ENCODE measurements around the gene SLC25A44. TPM values are rescaled to one million over a fixed set of nuclear protein-coding genes. Genes with fewer than 3 reads are reported as not detected.

Gene SLC25A44
- total and polyA plus RNA-seq, 4 donors: 8.6 to 18.6 (median 12.9) TPM

DNA sequence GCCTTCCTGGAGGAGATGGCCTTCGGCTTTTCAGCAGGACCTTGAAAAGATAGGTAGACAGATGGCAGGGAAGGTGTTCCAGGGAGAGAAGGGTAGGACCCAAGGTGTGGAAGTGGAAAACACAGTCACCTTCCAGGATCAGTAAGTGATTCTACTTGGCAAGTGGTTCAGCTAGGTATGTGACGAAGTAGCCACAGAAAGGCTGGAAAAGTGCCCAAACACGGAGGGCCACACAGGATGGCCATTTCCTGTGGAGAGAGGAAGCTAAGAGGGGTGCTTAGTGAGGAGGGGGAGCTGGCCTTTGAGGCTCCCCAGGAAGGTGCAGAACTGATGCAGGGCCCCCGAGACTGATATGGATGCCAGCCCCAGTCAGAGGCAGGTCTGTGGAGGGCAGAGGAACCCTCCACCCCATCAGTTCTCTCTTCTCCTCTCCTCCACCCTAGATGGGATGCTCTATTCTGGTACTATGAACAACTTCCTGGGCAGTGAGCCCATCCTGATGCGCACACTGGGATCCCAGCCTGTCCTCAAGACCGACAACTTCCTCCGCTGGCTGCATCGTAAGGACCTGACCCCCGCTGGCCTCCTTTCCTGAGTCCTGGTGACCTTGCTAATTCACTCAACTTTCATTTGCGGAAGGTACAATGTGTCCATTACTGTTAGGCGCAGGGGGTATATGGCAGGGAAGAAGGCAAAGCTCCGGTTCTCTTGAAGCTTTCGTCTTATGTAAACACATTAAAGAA, 33.7 kb upstream of the SLC25A44 start:
- Histone ChIP-seq H3K27me3 (ENCODE audit: control insufficient read depth in 1 of 2, insufficient read depth in 2 of 2, low read length in 1 of 2) (no peaks in the 10 kb centered on the region), H3K9me3 (ENCODE audit: control insufficient read depth, low read length) (no peaks in the 10 kb centered on the region), H3K4me1 (ENCODE audit: control insufficient read depth in 1 of 2, insufficient read depth in 2 of 2, low read length in 2 of 2) (no peaks in the 10 kb centered on the region), H3K27ac (ENCODE audit: low read depth in 1 of 2, low read length in 2 of 2) (no peak overlapping the region), H3K36me3 (ENCODE audit: control insufficient read depth in 1 of 2, insufficient read depth in 2 of 2, low read length in 1 of 2) (no peaks in the 10 kb centered on the region), H3K4me3 (ENCODE audit: low read length in 2 of 2) (no peak overlapping the region)
- 73 to 74% methylated on average over 13 of the region's 13 CpGs for WGBS, 2 donors
- DNase-seq (no peak), ATAC-seq (ENCODE audit: low FRiP score) (peak; percentile 51)
- intact Hi-C loops (cut with DNase I): loop anchor here in 1 of 2 donors (2.0 to 5.0 kb wide), 2 partner anchors 13 to 52 kb away; partner anchors contain the start of gene PMF1

DNA sequence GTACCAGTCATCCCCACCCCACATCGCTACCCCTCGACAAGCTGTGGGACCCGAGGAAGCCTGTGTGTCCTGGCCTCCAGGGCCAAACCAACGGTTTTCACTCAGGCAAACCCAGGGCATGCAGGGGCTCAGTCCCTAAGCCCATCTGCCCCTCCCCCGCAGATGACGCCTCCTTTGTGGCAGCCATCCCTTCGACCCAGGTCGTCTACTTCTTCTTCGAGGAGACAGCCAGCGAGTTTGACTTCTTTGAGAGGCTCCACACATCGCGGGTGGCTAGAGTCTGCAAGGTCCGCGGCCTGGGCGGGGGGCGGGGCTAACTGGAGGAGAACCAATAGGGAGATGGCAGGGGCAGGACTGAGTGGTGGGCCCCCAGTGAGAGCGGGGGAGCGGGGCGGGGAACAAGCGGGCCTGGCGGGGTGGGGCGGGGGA, 33.1 kb upstream of the SLC25A44 start:
- H3K9me3 ChIP-seq (ENCODE audit: control insufficient read depth, low read length): no peaks in the 10 kb centered on the region
- peak; percentile 91 to 94 for DNase-seq
- 4 to 6% methylated on average over 16 to 22 of the region's 22 CpGs for WGBS, 2 donors
- no peaks in the 10 kb centered on the region for H3K27me3 ChIP-seq (ENCODE audit: control insufficient read depth in 1 of 2, insufficient read depth in 2 of 2, low read length in 1 of 2)
- intact Hi-C loops (cut with DNase I): loop anchor here in 1 of 2 donors (2.0 to 5.0 kb wide), 2 partner anchors 14 to 52 kb away; partner anchors contain the start of gene PMF1
- no peak overlapping the region for H3K4me3 ChIP-seq (ENCODE audit: low read length in 2 of 2)
- H3K4me1 ChIP-seq (ENCODE audit: control insufficient read depth in 1 of 2, insufficient read depth in 2 of 2, low read length in 2 of 2): no peaks in the 10 kb centered on the region
- peak overlapping the region in 1 of 2 donors; percentile 13 for H3K27ac ChIP-seq (ENCODE audit: low read depth in 1 of 2, low read length in 2 of 2)
- H3K36me3 ChIP-seq (ENCODE audit: control insufficient read depth in 1 of 2, insufficient read depth in 2 of 2, low read length in 1 of 2): no peaks in the 10 kb centered on the region
- peak; percentile 85 for ATAC-seq (ENCODE audit: low FRiP score)

- Histone ChIP-seq H3K27ac (ENCODE audit: low read depth in 1 of 2, low read length in 2 of 2) (no peak overlapping the region), H3K9me3 (ENCODE audit: control insufficient read depth, low read length) (no peaks in the 10 kb centered on the region), H3K27me3 (ENCODE audit: control insufficient read depth in 1 of 2, insufficient read depth in 2 of 2, low read length in 1 of 2) (no peaks in the 10 kb centered on the region), H3K4me1 (ENCODE audit: control insufficient read depth in 1 of 2, insufficient read depth in 2 of 2, low read length in 2 of 2) (no peaks in the 10 kb centered on the region), H3K4me3 (ENCODE audit: low read length in 2 of 2) (no peak overlapping the region), H3K36me3 (ENCODE audit: control insufficient read depth in 1 of 2, insufficient read depth in 2 of 2, low read length in 1 of 2) (no peaks in the 10 kb centered on the region)
- intact Hi-C loops (cut with DNase I): loop anchor here in 1 of 2 donors (5.0 kb wide), 1 partner anchor 50 kb away; the partner anchor contains the start of gene PMF1
- ATAC-seq (ENCODE audit: low FRiP score) (peak; percentile 20), DNase-seq (peak; percentile 32 to 44)
- 57 to 63% methylated on average over 5 of the region's 5 CpGs for WGBS, 2 donors
Measured at GRCh38 chr1:156162430-156163037, 31.4 kb upstream of the SLC25A44 start.

GRCh38 chr1:156163712-156164111, 30.2 kb upstream of the SLC25A44 start:
- Histone ChIP-seq H3K27ac (ENCODE audit: low read depth in 1 of 2, low read length in 2 of 2) (no peak overlapping the region), H3K9me3 (ENCODE audit: control insufficient read depth, low read length) (no peaks in the 10 kb centered on the region), H3K4me1 (ENCODE audit: control insufficient read depth in 1 of 2, insufficient read depth in 2 of 2, low read length in 2 of 2) (no peaks in the 10 kb centered on the region), H3K36me3 (ENCODE audit: control insufficient read depth in 1 of 2, insufficient read depth in 2 of 2, low read length in 1 of 2) (no peaks in the 10 kb centered on the region), H3K27me3 (ENCODE audit: control insufficient read depth in 1 of 2, insufficient read depth in 2 of 2, low read length in 1 of 2) (no peaks in the 10 kb centered on the region), H3K4me3 (ENCODE audit: low read length in 2 of 2) (no peak overlapping the region)
- intact Hi-C loops (cut with DNase I): loop anchor here in 1 of 2 donors (5.0 kb wide), 1 partner anchor 49 kb away; the partner anchor contains the start of gene PMF1
- ATAC-seq (ENCODE audit: low FRiP score): no peak
- DNase-seq: peak in 1 of 2 donors; percentile 23
- 93 to 94% methylated on average over 1 of the region's 1 CpG for WGBS, 2 donors

GRCh38 chr1:156164125-156164831, 29.6 kb upstream of the SLC25A44 start:
- WGBS, 2 donors: 76% methylated on average over 6 of the region's 6 CpGs
- Histone ChIP-seq H3K27me3 (ENCODE audit: control insufficient read depth in 1 of 2, insufficient read depth in 2 of 2, low read length in 1 of 2) (no peaks in the 10 kb centered on the region), H3K36me3 (ENCODE audit: control insufficient read depth in 1 of 2, insufficient read depth in 2 of 2, low read length in 1 of 2) (no peaks in the 10 kb centered on the region), H3K9me3 (ENCODE audit: control insufficient read depth, low read length) (no peaks in the 10 kb centered on the region), H3K4me1 (ENCODE audit: control insufficient read depth in 1 of 2, insufficient read depth in 2 of 2, low read length in 2 of 2) (no peaks in the 10 kb centered on the region), H3K27ac (ENCODE audit: low read depth in 1 of 2, low read length in 2 of 2) (no peak overlapping the region), H3K4me3 (ENCODE audit: low read length in 2 of 2) (no peak overlapping the region)
- ATAC-seq (ENCODE audit: low FRiP score) (no peak), DNase-seq (peak; percentile 1 to 22)
- intact Hi-C loops (cut with DNase I): loop anchor here in 1 of 2 donors (5.0 kb wide), 1 partner anchor 48 kb away; the partner anchor contains the start of gene PMF1

GRCh38 chr1:156165083-156165482, 28.8 kb upstream of the SLC25A44 start:
- Histone ChIP-seq H3K27me3 (ENCODE audit: control insufficient read depth in 1 of 2, insufficient read depth in 2 of 2, low read length in 1 of 2) (no peaks in the 10 kb centered on the region), H3K4me3 (ENCODE audit: low read length in 2 of 2) (no peak overlapping the region), H3K9me3 (ENCODE audit: control insufficient read depth, low read length) (no peaks in the 10 kb centered on the region), H3K36me3 (ENCODE audit: control insufficient read depth in 1 of 2, insufficient read depth in 2 of 2, low read length in 1 of 2) (no peaks in the 10 kb centered on the region), H3K27ac (ENCODE audit: low read depth in 1 of 2, low read length in 2 of 2) (no peak overlapping the region), H3K4me1 (ENCODE audit: control insufficient read depth in 1 of 2, insufficient read depth in 2 of 2, low read length in 2 of 2) (no peaks in the 10 kb centered on the region)
- 84 to 91% methylated on average over 2 of the region's 2 CpGs for WGBS, 2 donors
- peak in 1 of 2 donors; percentile 32 for DNase-seq
- no peak for ATAC-seq (ENCODE audit: low FRiP score)
- intact Hi-C loops (cut with DNase I): no loop called here

- Histone ChIP-seq H3K9me3 (ENCODE audit: control insufficient read depth, low read length) (no peaks in the 10 kb centered on the region), H3K4me1 (ENCODE audit: control insufficient read depth in 1 of 2, insufficient read depth in 2 of 2, low read length in 2 of 2) (no peaks in the 10 kb centered on the region), H3K36me3 (ENCODE audit: control insufficient read depth in 1 of 2, insufficient read depth in 2 of 2, low read length in 1 of 2) (no peaks in the 10 kb centered on the region), H3K27me3 (ENCODE audit: control insufficient read depth in 1 of 2, insufficient read depth in 2 of 2, low read length in 1 of 2) (no peaks in the 10 kb centered on the region), H3K4me3 (ENCODE audit: low read length in 2 of 2) (no peak overlapping the region), H3K27ac (ENCODE audit: low read depth in 1 of 2, low read length in 2 of 2) (no peak overlapping the region)
- ATAC-seq (ENCODE audit: low FRiP score) (no peak), DNase-seq (no peak)
- 80 to 86% methylated on average over 5 of the region's 5 CpGs for WGBS, 2 donors
- intact Hi-C loops (cut with DNase I): no loop called here
Measured at GRCh38 chr1:156167536-156167935, 26.4 kb upstream of the SLC25A44 start.

- no peak for DNase-seq
- 90 to 95% methylated on average over 9 of the region's 9 CpGs for WGBS, 2 donors
Measured at GRCh38 chr1:156172696-156173470, 21.0 kb upstream of the SLC25A44 start.

More at GRCh38 chr1:156172696-156173470, 21.0 kb upstream of the SLC25A44 start:
- Histone ChIP-seq H3K4me3 (ENCODE audit: low read length in 2 of 2) (no peak overlapping the region), H3K27ac (ENCODE audit: low read depth in 1 of 2, low read length in 2 of 2) (no peak overlapping the region), H3K9me3 (ENCODE audit: control insufficient read depth, low read length) (no peaks in the 10 kb centered on the region), H3K27me3 (ENCODE audit: control insufficient read depth in 1 of 2, insufficient read depth in 2 of 2, low read length in 1 of 2) (no peaks in the 10 kb centered on the region), H3K36me3 (ENCODE audit: control insufficient read depth in 1 of 2, insufficient read depth in 2 of 2, low read length in 1 of 2) (no peaks in the 10 kb centered on the region), H3K4me1 (ENCODE audit: control insufficient read depth in 1 of 2, insufficient read depth in 2 of 2, low read length in 2 of 2) (no peaks in the 10 kb centered on the region)
- intact Hi-C loops (cut with DNase I): no loop called here
- ATAC-seq (ENCODE audit: low FRiP score): no peak
